NCI-H510A treated with DMSO at 0.1 percent for 48 hours (cell line): ENCODE measurements around the gene EFNA1.
"Not testable (repeated sequence)": the region's sequence is repeated elsewhere in the genome, so short reads cannot be mapped to it uniquely, and the experiment has no call there.

Source experiments
- DNase-seq: peaks from one replicate; lab custom pipeline; 2025; lab: John Stamatoyannopoulos, UW

Gene EFNA1

GRCh38 chr1:155145491-155145890, 17.8 kb downstream of the EFNA1 start:
- no peak for DNase-seq

- not testable (repeated sequence) for DNase-seq
Measured at GRCh38 chr1:155155996-155156643, 28.4 kb downstream of the EFNA1 start.

- no peak for DNase-seq
Measured at GRCh38 chr1:155158991-155159390, 31.3 kb downstream of the EFNA1 start.

- no peak for DNase-seq
Measured at GRCh38 chr1:155160128-155160527, 32.5 kb downstream of the EFNA1 start.

- DNase-seq: not testable (repeated sequence)
Measured at GRCh38 chr1:155162631-155163030, 35.0 kb downstream of the EFNA1 start.

GRCh38 chr1:155163785-155164184, 36.1 kb downstream of the EFNA1 start:
- DNase-seq: not testable (repeated sequence)

- not testable (repeated sequence) for DNase-seq
Measured at GRCh38 chr1:155164625-155165024, 36.9 kb downstream of the EFNA1 start.

- DNase-seq: no peak
Measured at GRCh38 chr1:155166051-155166470, 38.4 kb downstream of the EFNA1 start.

GRCh38 chr1:155166471-155167165, 38.9 kb downstream of the EFNA1 start:
- DNase-seq: no peak

GRCh38 chr1:155167166-155168104, 39.8 kb downstream of the EFNA1 start:
- DNase-seq: peak; percentile 92

- not testable (repeated sequence) for DNase-seq
Measured at GRCh38 chr1:155168105-155168445, 40.4 kb downstream of the EFNA1 start.

GRCh38 chr1:155168456-155169210, 41.0 kb downstream of the EFNA1 start:
- no peak for DNase-seq

GRCh38 chr1:155169541-155169940, 41.9 kb downstream of the EFNA1 start:
- no peak for DNase-seq

- DNase-seq: no peak
Measured at GRCh38 chr1:155170101-155170785, 42.6 kb downstream of the EFNA1 start.

- no peak for DNase-seq
Measured at GRCh38 chr1:155170806-155171205, 43.1 kb downstream of the EFNA1 start.

GRCh38 chr1:155171836-155172731, 44.4 kb downstream of the EFNA1 start:
- no peak for DNase-seq

- peak; percentile 98 for DNase-seq
Measured at GRCh38 chr1:155172732-155173477, 45.2 kb downstream of the EFNA1 start, which contains the start of gene KRTCAP2. Gene KRTCAP2 (minus strand): TSS chr1:155173304. CDS start chr1:155173224, 80 bp downstream.

GRCh38 chr1:155173478-155174323, 46.0 kb downstream of the EFNA1 start, which contains the start of gene TRIM46:
Gene TRIM46 (plus strand): TSS chr1:155173849. CDS start chr1:155173967, 118 bp downstream.
- peak; percentile 84 for DNase-seq
